ENCODE data around the gene PPP1R1C.
A peak's percentile ranks its signal among the peaks of the same experiment; 100 is the strongest.

PPP1R1C gene

GRCh38 chr2:182062329-182062972 lies 76.8 kb downstream of the PPP1R1C start:
- H3K4me3 ChIP-seq (ENCODE audit: control insufficient read depth, low read depth, low read length), result no peak overlapping the region
- no peak for DNase-seq (ENCODE audit: low read depth)
- no peak for TF ChIP-seq CTCF (conservative IDR thresholded peaks at IDR 0.05; ENCODE audit: control insufficient read depth, insufficient read depth, low read depth, low read length)

DNA sequence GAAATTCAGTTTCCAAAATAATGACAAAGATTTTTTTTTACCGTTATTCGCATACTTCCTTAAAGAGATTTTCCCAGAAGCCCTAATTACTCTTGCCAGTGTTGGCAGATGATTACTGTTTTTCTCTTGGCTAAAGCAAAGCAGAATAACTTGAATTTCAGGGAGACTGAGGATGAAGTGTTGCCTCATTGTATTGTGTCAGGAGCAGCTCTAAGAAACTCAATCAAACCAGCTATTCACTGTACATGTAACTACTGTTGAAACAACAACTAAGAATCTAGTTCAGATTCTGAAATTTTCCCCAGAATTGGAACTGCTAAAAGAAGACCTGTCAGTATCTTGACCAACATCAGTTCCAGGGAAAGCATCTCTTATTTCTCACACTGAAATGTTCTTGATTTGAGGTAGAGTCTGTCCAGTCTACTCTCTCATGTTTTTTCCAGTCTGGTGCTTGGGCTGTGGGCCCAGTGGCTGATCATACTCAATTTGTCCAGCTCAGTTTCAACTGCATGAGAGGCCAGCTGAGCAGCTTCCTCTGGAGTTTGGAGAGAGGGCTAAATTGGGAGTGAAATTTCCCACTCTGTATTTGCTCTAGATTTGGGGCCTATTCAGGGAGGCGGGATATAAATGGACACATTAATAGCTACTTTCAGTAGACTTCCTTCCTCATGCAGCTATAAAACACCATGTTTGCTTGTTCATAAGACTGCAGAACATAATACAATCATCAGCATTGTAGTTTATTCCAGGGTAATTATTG lies 78.5 kb downstream of the PPP1R1C start:
- no peak overlapping the region for H3K4me3 ChIP-seq (ENCODE audit: control insufficient read depth, low read depth, low read length)
- DNase-seq (ENCODE audit: low read depth), result no peak
- TF ChIP-seq CTCF (conservative IDR thresholded peaks at IDR 0.05; ENCODE audit: control insufficient read depth, insufficient read depth, low read depth, low read length), result no peak

GRCh38 chr2:182066400-182067087 lies 80.9 kb downstream of the PPP1R1C start:
- DNase-seq (ENCODE audit: low read depth), result peak; percentile 96
- no peak for TF ChIP-seq CTCF (conservative IDR thresholded peaks at IDR 0.05; ENCODE audit: control insufficient read depth, insufficient read depth, low read depth, low read length)
- H3K4me3 ChIP-seq (ENCODE audit: control insufficient read depth, low read depth, low read length), result no peak overlapping the region

DNA sequence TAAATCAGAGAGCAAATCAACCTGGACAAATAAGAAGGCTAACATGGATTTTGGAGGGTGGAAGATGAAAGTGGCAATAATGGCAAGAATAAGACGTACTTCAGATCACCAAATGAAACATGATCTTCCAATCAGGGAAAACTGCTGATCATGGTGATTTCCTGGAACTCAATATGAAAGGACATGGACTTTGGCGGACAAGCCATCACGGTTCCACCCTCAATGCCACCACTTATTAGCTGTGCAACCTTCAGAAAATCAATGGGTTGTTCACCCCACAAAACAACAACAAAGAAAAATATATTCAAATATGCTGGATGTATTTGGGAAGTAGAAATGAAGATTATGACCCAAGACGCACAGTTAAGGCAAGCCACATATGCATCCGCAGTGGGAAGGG lies 81.7 kb downstream of the PPP1R1C start:
- H3K4me3 ChIP-seq (ENCODE audit: control insufficient read depth, low read depth, low read length), result no peak overlapping the region
- DNase-seq (ENCODE audit: low read depth), result no peak
- no peak for TF ChIP-seq CTCF (conservative IDR thresholded peaks at IDR 0.05; ENCODE audit: control insufficient read depth, insufficient read depth, low read depth, low read length)

DNA sequence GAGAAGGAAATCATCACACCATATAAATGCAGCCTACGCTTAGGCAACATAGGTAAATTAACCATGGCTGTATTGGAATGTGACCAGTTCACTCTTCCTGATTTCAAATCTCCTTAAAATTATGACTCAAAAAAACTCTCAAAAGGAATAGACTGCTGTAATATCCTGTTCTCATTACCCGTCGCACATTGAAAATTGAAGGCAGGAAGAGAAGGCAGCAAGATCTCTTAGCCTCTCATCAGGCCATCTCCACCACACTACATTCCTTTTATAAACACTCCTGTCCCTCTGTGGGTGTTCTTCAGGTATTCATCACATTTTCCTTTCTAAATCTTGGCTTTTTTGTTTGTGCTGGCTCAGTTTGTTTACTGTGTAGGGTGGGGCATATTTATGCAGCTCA lies 83.2 kb downstream of the PPP1R1C start:
- TF ChIP-seq CTCF (conservative IDR thresholded peaks at IDR 0.05; ENCODE audit: control insufficient read depth, insufficient read depth, low read depth, low read length), result no peak
- DNase-seq (ENCODE audit: low read depth), result no peak
- no peak overlapping the region for H3K4me3 ChIP-seq (ENCODE audit: control insufficient read depth, low read depth, low read length)

GRCh38 chr2:182069416-182069815 lies 83.8 kb downstream of the PPP1R1C start:
- H3K4me3 ChIP-seq (ENCODE audit: control insufficient read depth, low read depth, low read length), result no peak overlapping the region
- no peak for DNase-seq (ENCODE audit: low read depth)
- TF ChIP-seq CTCF (conservative IDR thresholded peaks at IDR 0.05; ENCODE audit: control insufficient read depth, insufficient read depth, low read depth, low read length), result no peak

All from fibroblast of mammary gland (primary cell).